Measurements from ENCODE around the gene ANGPTL1. TPM values are rescaled to one million over a fixed set of nuclear protein-coding genes. Genes with fewer than 3 reads are reported as not detected.

ANGPTL1 gene
- total RNA-seq (10 to 100 TPM; 24.2 to 60.4 TPM), polyA plus RNA-seq (10 to 100 TPM; 43.8 to 65.6 TPM)
- long read RNA-seq, donor 1, transcript ANGPTL1-201 (6 exons, 3,348 nt), result major isoform, 5 of 107 reads
- long read RNA-seq, donor 1, transcript ANGPTL1-202 (5 exons, 2,289 nt), result major isoform, 5 of 107 reads
- long read RNA-seq, donor 1, partial matches to known transcripts, result 92 of 107 reads
- long read RNA-seq, donor 1, other reads (novel, unspliced or antisense), result 4 of 107 reads
- long read RNA-seq, donor 2, partial matches to known transcripts, result 5 of 12 reads
- long read RNA-seq, donor 2, other reads (novel, unspliced or antisense), result 3 of 12 reads

GRCh38 chr1:178870944-178871343, at the start of gene ANGPTL1:
Gene ANGPTL1, minus strand, starts transcription at chr1:178871077. Its CDS starts 5,301 bp downstream, at chr1:178865776.
- Histone ChIP-seq H3K9me3 (ENCODE audit: control insufficient read depth, low read length) (no peaks in the 10 kb centered on the region), H3K4me1 (ENCODE audit: control insufficient read depth in 1 of 2, insufficient read depth in 2 of 2, low read length in 2 of 2) (peaks cover 0 to 3% of the 10 kb centered on the region in 2 donors), H3K4me3 (ENCODE audit: low read length in 2 of 2) (peak within 1 kb of the TSS; percentile 75 to 93), H3K27me3 (ENCODE audit: control insufficient read depth in 1 of 2, insufficient read depth in 2 of 2, low read length in 1 of 2) (no peaks in the 10 kb centered on the region), H3K36me3 (ENCODE audit: control insufficient read depth in 1 of 2, insufficient read depth in 2 of 2, low read length in 1 of 2) (no peaks in the 10 kb centered on the region), H3K27ac (ENCODE audit: low read depth in 1 of 2, low read length in 2 of 2) (peak within 1 kb of the TSS; percentile 61 to 68)
- intact Hi-C loops (cut with DNase I), result no loop called here
- ATAC-seq (ENCODE audit: low FRiP score) (peak; percentile 64), DNase-seq (no peak)
- 7 to 11% methylated on average over 4 of the region's 4 CpGs for WGBS, 2 donors

GRCh38 chr1:178919581-178919980, 48.7 kb upstream of the ANGPTL1 start:
- no peaks in the 10 kb centered on the region for H3K9me3 ChIP-seq (ENCODE audit: control insufficient read depth, low read length)
- H3K36me3 ChIP-seq (ENCODE audit: control insufficient read depth in 1 of 2, insufficient read depth in 2 of 2, low read length in 1 of 2), result no peaks in the 10 kb centered on the region
- DNase-seq (no peak), ATAC-seq (ENCODE audit: low FRiP score) (no peak)
- no peaks in the 10 kb centered on the region for H3K4me1 ChIP-seq (ENCODE audit: control insufficient read depth in 1 of 2, insufficient read depth in 2 of 2, low read length in 2 of 2)
- no peak overlapping the region for H3K27ac ChIP-seq (ENCODE audit: low read depth in 1 of 2, low read length in 2 of 2)
- no peaks in the 10 kb centered on the region for H3K27me3 ChIP-seq (ENCODE audit: control insufficient read depth in 1 of 2, insufficient read depth in 2 of 2, low read length in 1 of 2)
- intact Hi-C loops (cut with DNase I), result no loop called here
- no peak overlapping the region for H3K4me3 ChIP-seq (ENCODE audit: low read length in 2 of 2)
- 92 to 97% methylated on average over 2 of the region's 2 CpGs for WGBS, 2 donors

GRCh38 chr1:178918955-178919354, 48.1 kb upstream of the ANGPTL1 start:
- DNase-seq (no peak), ATAC-seq (ENCODE audit: low FRiP score) (no peak)
- Histone ChIP-seq H3K4me1 (ENCODE audit: control insufficient read depth in 1 of 2, insufficient read depth in 2 of 2, low read length in 2 of 2) (no peaks in the 10 kb centered on the region), H3K9me3 (ENCODE audit: control insufficient read depth, low read length) (no peaks in the 10 kb centered on the region), H3K27me3 (ENCODE audit: control insufficient read depth in 1 of 2, insufficient read depth in 2 of 2, low read length in 1 of 2) (no peaks in the 10 kb centered on the region), H3K4me3 (ENCODE audit: low read length in 2 of 2) (no peak overlapping the region), H3K27ac (ENCODE audit: low read depth in 1 of 2, low read length in 2 of 2) (no peak overlapping the region), H3K36me3 (ENCODE audit: control insufficient read depth in 1 of 2, insufficient read depth in 2 of 2, low read length in 1 of 2) (no peaks in the 10 kb centered on the region)
- 69 to 74% methylated on average over 2 of the region's 2 CpGs for WGBS, 2 donors
- intact Hi-C loops (cut with DNase I), result no loop called here

GRCh38 chr1:178918308-178918707, 47.4 kb upstream of the ANGPTL1 start:
- DNase-seq, result no peak
- Histone ChIP-seq H3K27ac (ENCODE audit: low read depth in 1 of 2, low read length in 2 of 2) (no peak overlapping the region), H3K4me1 (ENCODE audit: control insufficient read depth in 1 of 2, insufficient read depth in 2 of 2, low read length in 2 of 2) (no peaks in the 10 kb centered on the region), H3K9me3 (ENCODE audit: control insufficient read depth, low read length) (no peaks in the 10 kb centered on the region), H3K36me3 (ENCODE audit: control insufficient read depth in 1 of 2, insufficient read depth in 2 of 2, low read length in 1 of 2) (no peaks in the 10 kb centered on the region), H3K27me3 (ENCODE audit: control insufficient read depth in 1 of 2, insufficient read depth in 2 of 2, low read length in 1 of 2) (no peaks in the 10 kb centered on the region), H3K4me3 (ENCODE audit: low read length in 2 of 2) (no peak overlapping the region)
- no peak for ATAC-seq (ENCODE audit: low FRiP score)
- intact Hi-C loops (cut with DNase I), result no loop called here
- WGBS, 2 donors, result 91 to 93% methylated on average over 6 of the region's 6 CpGs

GRCh38 chr1:178916448-178917174, 45.7 kb upstream of the ANGPTL1 start:
- intact Hi-C loops (cut with DNase I), result no loop called here
- no peak overlapping the region for H3K27ac ChIP-seq (ENCODE audit: low read depth in 1 of 2, low read length in 2 of 2)
- WGBS, 2 donors, result 82 to 86% methylated on average over 5 of the region's 5 CpGs

GRCh38 chr1:178912597-178912996, 41.7 kb upstream of the ANGPTL1 start:
- DNase-seq (no peak), ATAC-seq (ENCODE audit: low FRiP score) (no peak)
- WGBS, 2 donors, result 96 to 100% methylated on average over 2 of the region's 2 CpGs

More at GRCh38 chr1:178916448-178917174, 45.7 kb upstream of the ANGPTL1 start:
- no peak overlapping the region for H3K4me3 ChIP-seq (ENCODE audit: low read length in 2 of 2)
- H3K4me1 ChIP-seq (ENCODE audit: control insufficient read depth in 1 of 2, insufficient read depth in 2 of 2, low read length in 2 of 2), result no peaks in the 10 kb centered on the region
- DNase-seq (no peak), ATAC-seq (ENCODE audit: low FRiP score) (no peak)
- H3K9me3 ChIP-seq (ENCODE audit: control insufficient read depth, low read length), result no peaks in the 10 kb centered on the region
- H3K36me3 ChIP-seq (ENCODE audit: control insufficient read depth in 1 of 2, insufficient read depth in 2 of 2, low read length in 1 of 2), result no peaks in the 10 kb centered on the region
- no peaks in the 10 kb centered on the region for H3K27me3 ChIP-seq (ENCODE audit: control insufficient read depth in 1 of 2, insufficient read depth in 2 of 2, low read length in 1 of 2)

GRCh38 chr1:178910023-178910422, 39.1 kb upstream of the ANGPTL1 start:
- H3K4me3 ChIP-seq (ENCODE audit: low read length in 2 of 2), result no peak overlapping the region
- intact Hi-C loops (cut with DNase I), result no loop called here
- H3K4me1 ChIP-seq (ENCODE audit: control insufficient read depth in 1 of 2, insufficient read depth in 2 of 2, low read length in 2 of 2), result peaks cover 0 to 2% of the 10 kb centered on the region in 2 donors
- 92% methylated on average over 1 of the region's 1 CpG for WGBS, 2 donors
- ATAC-seq (ENCODE audit: low FRiP score) (no peak), DNase-seq (no peak)
- no peak overlapping the region for H3K27ac ChIP-seq (ENCODE audit: low read depth in 1 of 2, low read length in 2 of 2)
- no peaks in the 10 kb centered on the region for H3K9me3 ChIP-seq (ENCODE audit: control insufficient read depth, low read length)
- no peaks in the 10 kb centered on the region for H3K36me3 ChIP-seq (ENCODE audit: control insufficient read depth in 1 of 2, insufficient read depth in 2 of 2, low read length in 1 of 2)
- H3K27me3 ChIP-seq (ENCODE audit: control insufficient read depth in 1 of 2, insufficient read depth in 2 of 2, low read length in 1 of 2), result no peaks in the 10 kb centered on the region

More at GRCh38 chr1:178912597-178912996, 41.7 kb upstream of the ANGPTL1 start:
- no peaks in the 10 kb centered on the region for H3K36me3 ChIP-seq (ENCODE audit: control insufficient read depth in 1 of 2, insufficient read depth in 2 of 2, low read length in 1 of 2)
- no peaks in the 10 kb centered on the region for H3K9me3 ChIP-seq (ENCODE audit: control insufficient read depth, low read length)
- no peak overlapping the region for H3K27ac ChIP-seq (ENCODE audit: low read depth in 1 of 2, low read length in 2 of 2)
- H3K27me3 ChIP-seq (ENCODE audit: control insufficient read depth in 1 of 2, insufficient read depth in 2 of 2, low read length in 1 of 2), result no peaks in the 10 kb centered on the region
- intact Hi-C loops (cut with DNase I), result no loop called here
- H3K4me1 ChIP-seq (ENCODE audit: control insufficient read depth in 1 of 2, insufficient read depth in 2 of 2, low read length in 2 of 2), result peaks cover 0 to 2% of the 10 kb centered on the region in 2 donors
- H3K4me3 ChIP-seq (ENCODE audit: low read length in 2 of 2), result no peak overlapping the region

GRCh38 chr1:178908358-178908757, 37.5 kb upstream of the ANGPTL1 start:
- no peaks in the 10 kb centered on the region for H3K9me3 ChIP-seq (ENCODE audit: control insufficient read depth, low read length)
- peaks cover 0 to 2% of the 10 kb centered on the region in 2 donors for H3K4me1 ChIP-seq (ENCODE audit: control insufficient read depth in 1 of 2, insufficient read depth in 2 of 2, low read length in 2 of 2)
- DNase-seq, result no peak
- H3K27me3 ChIP-seq (ENCODE audit: control insufficient read depth in 1 of 2, insufficient read depth in 2 of 2, low read length in 1 of 2), result no peaks in the 10 kb centered on the region
- intact Hi-C loops (cut with DNase I), result no loop called here
- no peak for ATAC-seq (ENCODE audit: low FRiP score)
- no peak overlapping the region for H3K4me3 ChIP-seq (ENCODE audit: low read length in 2 of 2)
- no peak overlapping the region for H3K27ac ChIP-seq (ENCODE audit: low read depth in 1 of 2, low read length in 2 of 2)
- H3K36me3 ChIP-seq (ENCODE audit: control insufficient read depth in 1 of 2, insufficient read depth in 2 of 2, low read length in 1 of 2), result no peaks in the 10 kb centered on the region
- 37 to 42% methylated on average over 1 of the region's 1 CpG for WGBS, 2 donors

All from aorta (tissue), 5 donors.